Hepatocyte (in vitro differentiated cells): ENCODE results near the gene STYK1. TPM values are rescaled to one million over a fixed set of nuclear protein-coding genes. Genes with fewer than 3 reads are reported as not detected.

Experiments
- DNase-seq: peaks from one replicate; pipeline ENCODE4 v3.0.0-alpha.2; 2016; ENCODE audit warnings: low spot score
- H2AFZ ChIP-seq: fragments of 200-600 bp; sonication (generic); 2 replicates; pipeline ENCODE4 v1.6.0; 2016; ENCODE audit warnings: antibody characterized with exemption, mild to moderate bottlenecking
- H3K27ac ChIP-seq: fragments of 200-600 bp; sonication (generic); 2 replicates; pipeline ENCODE4 v1.5.1; 2016; ENCODE audit warnings: mild to moderate bottlenecking
- H3K27me3 ChIP-seq: fragments of 200-600 bp; sonication (generic); 2 replicates; pipeline ENCODE4 v1.6.1; 2016
- H3K36me3 ChIP-seq: fragments of 200-600 bp; sonication (generic); replicated peaks from 2 replicates; pipeline ENCODE4 v1.5.1; 2016; ENCODE audit warnings: low read depth; ENCODE audit not compliant: insufficient read depth
- H3K4me1 ChIP-seq: fragments of 200-600 bp; sonication (generic); 2 replicates; pipeline ENCODE4 v1.5.1; 2016; ENCODE audit warnings: mild to moderate bottlenecking, moderate library complexity; ENCODE audit not compliant: insufficient read depth
- H3K4me2 ChIP-seq: fragments of 200-600 bp; sonication (generic); 2 replicates; pipeline ENCODE4 v1.6.0; 2016
- H3K4me3 ChIP-seq: fragments of 200-600 bp; sonication (generic); 2 replicates; pipeline ENCODE4 v1.5.1; 2016; ENCODE audit warnings: mild to moderate bottlenecking
- H3K79me2 ChIP-seq: fragments of 200-600 bp; sonication (generic); 2 replicates; pipeline ENCODE4 v1.6.0; 2017; ENCODE audit warnings: mild to moderate bottlenecking
- H3K9me2 ChIP-seq: fragments of 200-600 bp; sonication (generic); replicated peaks from 2 replicates; pipeline ENCODE4 v1.6.0; 2017; ENCODE audit warnings: mild to moderate bottlenecking; ENCODE audit not compliant: insufficient read depth
- H3K9me3 ChIP-seq: fragments of 200-600 bp; sonication (generic); 2 replicates; pipeline ENCODE4 v1.5.1; 2016; ENCODE audit warnings: low read depth, mild to moderate bottlenecking
- H4K20me1 ChIP-seq: fragments of 200-600 bp; sonication (generic); 2 replicates; pipeline ENCODE4 v1.6.0; 2016; ENCODE audit warnings: mild to moderate bottlenecking; ENCODE audit not compliant: insufficient read depth, poor library complexity, severe bottlenecking
- CTCF ChIP-seq: fragments of 200-600 bp; sonication (generic); IDR thresholded peaks from 2 replicates; pipeline ENCODE4 v1.5.1; 2016; ENCODE audit warnings: antibody characterized with exemption, mild to moderate bottlenecking; ENCODE audit not compliant: poor library complexity
- EZH2 ChIP-seq: fragments of 200-600 bp; sonication (generic); IDR thresholded peaks from 2 replicates; pipeline ENCODE4 v1.6.1; 2016; ENCODE audit warnings: antibody characterized with exemption, mild to moderate bottlenecking, borderline replicate concordance
- EZH2phosphoT487 ChIP-seq: fragments of 200-600 bp; sonication (generic); IDR thresholded peaks from one replicate; pipeline ENCODE4 v1.6.1; 2018; ENCODE audit warnings: antibody characterized with exemption, mild to moderate bottlenecking, low read depth, moderate library complexity; ENCODE audit not compliant: unreplicated experiment, severe bottlenecking
- WGBS: methylation state at CpG from one replicate; pipeline ENCODE4 v1.1.6; 2016; ENCODE audit warnings: low lambda C conversion rate; ENCODE audit errors: missing lambda C conversion rate; 5-methylcytosine and 5-hydroxymethylcytosine counted together
- polyA plus RNA-seq: library from polyadenylated mRNA; unstranded; fragments of >200 nt; fragmentation: Nextera tagmentation; extraction: Ambion mirVana; gene quantifications from 2 replicates; pipeline ENCODE4 v1.2.1, GENCODE V29; 2016
- total RNA-seq: library from RNA; depleted of rRNA; stranded (reverse); fragments of >200 nt; gene quantifications from 2 replicates; pipeline ENCODE4 v1.2.3, GENCODE V29; 2014

Gene STYK1
- total and polyA plus RNA-seq, 2 experiments from 2014 or later, result 0.58 to 3.6 TPM

DNA sequence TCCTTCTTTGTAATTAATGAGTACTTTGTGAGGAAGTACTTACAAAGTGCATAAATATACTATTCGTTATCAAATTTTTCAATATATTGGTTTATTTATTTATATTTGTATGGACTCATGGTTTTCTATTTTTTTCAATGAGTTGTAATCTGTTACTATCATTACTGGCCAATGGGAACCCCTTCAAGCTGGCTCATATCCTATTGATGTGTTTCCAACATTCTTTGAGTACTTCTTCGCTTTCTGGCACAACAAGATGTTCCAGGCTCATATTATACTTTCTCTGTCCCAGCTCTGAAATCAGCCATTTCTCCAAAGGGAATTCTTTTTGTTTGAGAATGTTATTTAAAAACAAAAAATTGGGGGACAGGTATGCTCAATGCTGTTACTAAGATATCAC is 31.8 kb upstream of the STYK1 start:
- TF ChIP-seq CTCF (no peak), EZH2 (no peak), EZH2phosphoT487 (no peak)
- no peaks in the 10 kb centered on the region for H3K4me1 ChIP-seq
- H3K79me2 ChIP-seq, result peaks cover 15% of the 10 kb centered on the region
- no peak overlapping the region for H3K4me3 ChIP-seq
- no peaks in the 10 kb centered on the region for H3K27me3 ChIP-seq
- WGBS, result 86% methylated on average over 2 of the region's 2 CpGs
- H3K4me2 ChIP-seq, result no peak overlapping the region
- H3K9me2 ChIP-seq, result no peaks in the 10 kb centered on the region
- no peak for DNase-seq
- H3K9me3 ChIP-seq, result no peaks in the 10 kb centered on the region
- no peak overlapping the region for H3K27ac ChIP-seq
- no peaks in the 10 kb centered on the region for H3K36me3 ChIP-seq
- peaks cover 6% of the 10 kb centered on the region for H4K20me1 ChIP-seq
- no peak overlapping the region for H2AFZ ChIP-seq

GRCh38 chr12:10701843-10702242 is 28.0 kb upstream of the STYK1 start:
- Histone ChIP-seq H3K79me2 (peaks cover 4% of the 10 kb centered on the region), H3K9me2 (no peaks in the 10 kb centered on the region), H3K36me3 (peaks cover 4% of the 10 kb centered on the region), H3K27ac (no peak overlapping the region), H4K20me1 (no peaks in the 10 kb centered on the region), H3K4me3 (no peak overlapping the region), H3K4me2 (no peak overlapping the region), H2AFZ (no peak overlapping the region), H3K27me3 (no peaks in the 10 kb centered on the region), H3K4me1 (no peaks in the 10 kb centered on the region), H3K9me3 (no peaks in the 10 kb centered on the region)
- 95% methylated on average over 14 of the region's 14 CpGs for WGBS
- TF ChIP-seq CTCF (no peak), EZH2 (no peak), EZH2phosphoT487 (no peak)
- DNase-seq, result no peak

DNA sequence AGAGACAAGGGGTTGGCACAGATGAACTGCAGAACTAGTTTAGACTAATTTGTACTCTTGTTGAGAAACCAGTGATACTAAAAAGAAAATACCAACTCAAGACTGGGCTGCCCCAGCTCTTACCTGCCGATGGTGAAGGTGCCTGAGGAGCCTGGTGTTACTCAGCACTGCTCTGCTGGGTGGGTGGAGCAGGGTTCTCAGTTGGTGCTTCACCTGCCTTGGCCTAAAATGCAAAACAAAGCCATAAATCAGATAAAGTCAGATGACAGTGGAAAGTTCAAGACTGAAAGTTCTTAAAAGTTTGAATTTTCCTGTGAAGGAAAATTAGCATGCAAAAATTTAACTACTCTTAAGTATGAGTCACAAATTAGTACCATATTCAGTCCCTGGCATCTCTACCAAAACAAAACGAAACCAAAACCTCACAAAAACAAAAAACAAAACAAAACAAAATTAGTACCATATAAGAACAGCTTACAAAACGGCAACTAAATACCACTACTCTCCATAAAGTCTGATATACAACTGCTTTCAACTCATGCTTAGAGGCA is 27.4 kb upstream of the STYK1 start:
- Histone ChIP-seq H3K36me3 (peaks cover 4% of the 10 kb centered on the region), H3K4me3 (no peak overlapping the region), H3K4me2 (no peak overlapping the region), H3K79me2 (peaks cover 4% of the 10 kb centered on the region), H3K27me3 (no peaks in the 10 kb centered on the region), H3K9me2 (no peaks in the 10 kb centered on the region), H3K4me1 (no peaks in the 10 kb centered on the region), H3K9me3 (no peaks in the 10 kb centered on the region), H4K20me1 (no peaks in the 10 kb centered on the region), H2AFZ (no peak overlapping the region), H3K27ac (no peak overlapping the region)
- no peak for TF ChIP-seq EZH2phosphoT487
- TF ChIP-seq EZH2, result no peak
- no peak for TF ChIP-seq CTCF
- no peak for DNase-seq
- 78% methylated on average over 3 of the region's 3 CpGs for WGBS
